Breast epithelium (tissue), 3 donors: ENCODE data around the gene ITGA3.

ENCODE experiments used
- POLR2A ChIP-seq: fragments of 450-650 bp; IDR thresholded peaks from one replicate; pipeline ENCODE4 v1.6.1; 2016; ENCODE audit warnings: antibody characterized with exemption, mild to moderate bottlenecking, moderate library complexity
- POLR2AphosphoS5 ChIP-seq, 3 donors: sonication (generic); formaldehyde crosslinking; IDR thresholded peaks; one replicate each; pipeline ENCODE4 v1.6.1; 2017; ENCODE audit warnings: antibody characterized with exemption in 3 of 3

DNA sequence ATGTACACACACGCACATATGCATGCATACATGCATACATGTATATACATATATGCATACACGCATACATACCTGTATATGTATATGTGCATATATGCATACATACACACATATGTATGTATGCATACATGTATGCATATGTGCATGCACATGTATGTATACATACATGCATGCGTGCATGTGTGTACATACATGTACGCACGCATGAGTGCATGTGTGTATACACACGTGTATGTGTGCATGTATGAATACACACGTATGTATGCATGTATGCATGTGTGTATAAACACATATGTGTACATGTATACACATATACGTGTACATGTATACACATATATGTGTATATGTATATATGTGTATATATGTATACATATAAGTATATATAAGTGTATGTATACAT, 32.4 kb upstream of the ITGA3 start:
- TF ChIP-seq POLR2AphosphoS5 (IDR thresholded peaks at IDR 0.05): no peak
- no peak for TF ChIP-seq POLR2A
